ENCODE measurements around the gene CD70. TPM values are rescaled to one million over a fixed set of nuclear protein-coding genes. Genes with fewer than 3 reads are reported as not detected.
"Not testable (repeated sequence)": the region's sequence is repeated elsewhere in the genome, so short reads cannot be mapped to it uniquely, and the experiment has no call there.

Gene CD70
- total RNA-seq, 1 donor from 2014 or later, result not detected

DNA sequence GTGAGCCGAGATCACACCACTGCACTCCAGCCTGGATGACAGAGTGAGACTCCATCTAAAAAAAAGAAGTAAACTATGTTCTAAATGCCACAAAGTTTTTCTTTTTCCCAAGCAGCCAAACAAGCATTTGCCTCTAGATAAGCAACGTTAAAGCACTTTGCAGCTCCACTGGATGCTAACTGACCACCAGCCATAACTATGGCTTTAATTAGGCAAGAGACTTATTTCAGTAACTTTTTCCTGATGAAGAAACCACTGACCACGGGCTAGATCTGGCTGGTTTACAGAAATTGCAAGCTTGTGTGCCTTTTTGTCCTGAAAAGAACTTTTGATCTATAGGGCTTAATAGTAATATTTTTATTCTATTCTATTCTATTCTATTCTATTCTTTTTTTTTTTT is 22.1 kb downstream of the CD70 start:
- no peak for DNase-seq (ENCODE audit: low spot score, unreplicated experiment)
- Mint-ChIP-seq H3K9me3 (ENCODE audit: low read depth) (peaks cover 24% of the 10 kb centered on the region), H3K4me3 (ENCODE audit: low read depth) (no peak overlapping the region), H3K27ac (no peak overlapping the region), H3K4me1 (ENCODE audit: low read depth) (peaks cover 2% of the 10 kb centered on the region), H3K36me3 (ENCODE audit: insufficient read depth) (no peaks in the 10 kb centered on the region), H3K27me3 (no peaks in the 10 kb centered on the region)
- TF ChIP-seq, protein P1, sequence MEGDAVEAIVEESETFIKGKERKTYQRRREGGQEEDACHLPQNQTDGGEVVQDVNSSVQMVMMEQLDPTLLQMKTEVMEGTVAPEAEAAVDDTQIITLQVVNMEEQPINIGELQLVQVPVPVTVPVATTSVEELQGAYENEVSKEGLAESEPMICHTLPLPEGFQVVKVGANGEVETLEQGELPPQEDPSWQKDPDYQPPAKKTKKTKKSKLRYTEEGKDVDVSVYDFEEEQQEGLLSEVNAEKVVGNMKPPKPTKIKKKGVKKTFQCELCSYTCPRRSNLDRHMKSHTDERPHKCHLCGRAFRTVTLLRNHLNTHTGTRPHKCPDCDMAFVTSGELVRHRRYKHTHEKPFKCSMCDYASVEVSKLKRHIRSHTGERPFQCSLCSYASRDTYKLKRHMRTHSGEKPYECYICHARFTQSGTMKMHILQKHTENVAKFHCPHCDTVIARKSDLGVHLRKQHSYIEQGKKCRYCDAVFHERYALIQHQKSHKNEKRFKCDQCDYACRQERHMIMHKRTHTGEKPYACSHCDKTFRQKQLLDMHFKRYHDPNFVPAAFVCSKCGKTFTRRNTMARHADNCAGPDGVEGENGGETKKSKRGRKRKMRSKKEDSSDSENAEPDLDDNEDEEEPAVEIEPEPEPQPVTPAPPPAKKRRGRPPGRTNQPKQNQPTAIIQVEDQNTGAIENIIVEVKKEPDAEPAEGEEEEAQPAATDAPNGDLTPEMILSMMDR (IDR thresholded peaks at IDR 0.05; ENCODE audit: unreplicated experiment), result no peak

DNA sequence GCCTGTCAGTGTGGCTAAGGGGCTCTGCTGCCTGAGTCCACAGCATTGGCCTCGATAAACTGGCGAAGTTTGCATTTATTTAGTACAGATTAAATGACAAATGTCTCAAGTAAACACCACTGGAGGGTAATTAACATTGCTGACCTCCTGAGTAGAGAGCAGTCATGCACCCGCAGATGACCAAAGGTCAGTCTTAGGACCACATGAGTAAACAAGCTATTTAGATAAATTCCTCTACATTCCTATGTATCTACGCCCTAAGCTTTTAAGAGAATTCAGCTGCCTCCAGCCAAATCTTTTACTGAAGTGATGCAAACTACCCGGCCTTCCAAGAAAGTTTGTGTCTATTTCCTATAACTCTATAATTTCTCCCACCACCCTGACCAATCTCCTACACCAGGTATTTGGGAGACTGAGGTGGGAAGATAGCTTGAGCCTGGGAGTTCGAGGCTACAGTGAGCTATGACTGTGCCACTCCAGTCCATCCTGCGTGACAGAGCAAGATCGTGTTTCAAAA is 22.9 kb downstream of the CD70 start:
- TF ChIP-seq, protein P1 (IDR thresholded peaks at IDR 0.05; ENCODE audit: unreplicated experiment), result no peak
- Mint-ChIP-seq H3K27me3 (no peaks in the 10 kb centered on the region), H3K36me3 (ENCODE audit: insufficient read depth) (no peaks in the 10 kb centered on the region), H3K4me3 (ENCODE audit: low read depth) (no peak overlapping the region), H3K9me3 (ENCODE audit: low read depth) (peaks cover 24% of the 10 kb centered on the region), H3K4me1 (ENCODE audit: low read depth) (peaks cover 2% of the 10 kb centered on the region), H3K27ac (no peak overlapping the region)
- DNase-seq (ENCODE audit: low spot score, unreplicated experiment), result no peak

DNA sequence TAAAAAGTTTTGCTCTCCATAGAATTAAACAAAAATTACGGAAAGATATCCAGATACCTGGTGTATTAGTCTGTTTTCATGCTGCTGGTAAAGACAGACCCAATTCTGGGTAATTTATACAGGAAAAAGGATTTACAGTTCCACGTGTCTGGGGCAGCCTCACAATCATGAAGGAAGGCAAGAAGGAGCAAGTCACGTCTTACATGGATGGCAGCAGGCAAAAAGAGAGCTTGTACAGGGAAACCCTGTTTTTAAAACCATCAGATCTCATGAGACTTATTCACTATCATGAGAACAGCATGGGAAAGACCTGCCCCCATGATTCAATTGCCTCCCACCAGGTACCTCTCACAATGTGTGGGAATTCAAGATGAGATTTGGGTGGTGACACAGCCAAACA is 24.2 kb downstream of the CD70 start:
- H3K27ac Mint-ChIP-seq; H3K4me3 Mint-ChIP-seq (ENCODE audit: low read depth); DNase-seq (ENCODE audit: low spot score, unreplicated experiment); H3K36me3 Mint-ChIP-seq (ENCODE audit: insufficient read depth); H3K27me3 Mint-ChIP-seq; H3K4me1 Mint-ChIP-seq (ENCODE audit: low read depth): not testable (repeated sequence)
- H3K9me3 Mint-ChIP-seq (ENCODE audit: low read depth), result peaks cover 24% of the 10 kb centered on the region

DNA sequence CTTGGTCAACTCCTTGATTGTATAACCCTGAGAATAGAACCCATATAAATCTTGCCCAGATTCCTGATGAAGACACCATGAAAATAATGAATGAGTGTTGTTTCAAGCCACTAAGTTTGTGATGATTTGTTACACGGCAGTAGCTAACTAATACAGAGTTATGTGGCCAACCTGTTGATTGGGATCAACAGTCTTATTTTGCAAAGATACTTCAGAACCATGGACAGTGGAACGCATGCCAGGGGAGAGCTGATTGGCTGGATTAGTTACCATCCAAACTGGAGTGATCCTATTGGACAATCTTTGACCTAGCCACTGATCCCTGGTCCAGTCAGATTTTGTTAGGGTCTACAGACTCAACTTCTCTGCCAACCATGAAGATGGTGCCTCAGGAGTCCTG is 26.6 kb downstream of the CD70 start:
- DNase-seq (ENCODE audit: low spot score, unreplicated experiment), result no peak
- Mint-ChIP-seq H3K27me3 (peaks cover 9% of the 10 kb centered on the region), H3K27ac (no peak overlapping the region), H3K9me3 (ENCODE audit: low read depth) (peaks cover 19% of the 10 kb centered on the region), H3K36me3 (ENCODE audit: insufficient read depth) (no peaks in the 10 kb centered on the region), H3K4me3 (ENCODE audit: low read depth) (no peak overlapping the region), H3K4me1 (ENCODE audit: low read depth) (peaks cover 2% of the 10 kb centered on the region)
- TF ChIP-seq, protein P1 (IDR thresholded peaks at IDR 0.05; ENCODE audit: unreplicated experiment), result no peak

DNA sequence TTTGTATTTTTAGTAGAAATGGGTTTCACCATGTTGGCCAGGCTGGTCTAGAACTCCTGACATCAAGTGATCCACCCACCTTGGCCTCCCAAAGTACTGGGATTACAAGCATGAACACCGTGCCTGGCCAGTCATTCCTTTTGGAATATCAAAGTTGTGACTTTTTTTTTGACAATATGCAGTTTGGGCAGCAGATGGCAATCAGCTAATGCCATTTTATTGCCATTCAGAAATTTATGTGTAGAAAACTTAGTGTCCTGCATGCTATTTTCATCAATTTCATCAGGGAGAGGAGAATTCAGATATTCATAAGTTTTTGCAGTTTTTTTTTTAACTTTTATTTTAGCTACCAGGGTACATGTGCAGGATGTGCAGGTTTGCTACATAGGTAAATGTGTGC is 28.5 kb downstream of the CD70 start:
- DNase-seq (ENCODE audit: low spot score, unreplicated experiment); H3K4me3 Mint-ChIP-seq (ENCODE audit: low read depth); H3K4me1 Mint-ChIP-seq (ENCODE audit: low read depth); H3K27ac Mint-ChIP-seq; H3K36me3 Mint-ChIP-seq (ENCODE audit: insufficient read depth): not testable (repeated sequence)
- peaks cover 10% of the 10 kb centered on the region for H3K27me3 Mint-ChIP-seq
- H3K9me3 Mint-ChIP-seq (ENCODE audit: low read depth), result peaks cover 15% of the 10 kb centered on the region

DNA sequence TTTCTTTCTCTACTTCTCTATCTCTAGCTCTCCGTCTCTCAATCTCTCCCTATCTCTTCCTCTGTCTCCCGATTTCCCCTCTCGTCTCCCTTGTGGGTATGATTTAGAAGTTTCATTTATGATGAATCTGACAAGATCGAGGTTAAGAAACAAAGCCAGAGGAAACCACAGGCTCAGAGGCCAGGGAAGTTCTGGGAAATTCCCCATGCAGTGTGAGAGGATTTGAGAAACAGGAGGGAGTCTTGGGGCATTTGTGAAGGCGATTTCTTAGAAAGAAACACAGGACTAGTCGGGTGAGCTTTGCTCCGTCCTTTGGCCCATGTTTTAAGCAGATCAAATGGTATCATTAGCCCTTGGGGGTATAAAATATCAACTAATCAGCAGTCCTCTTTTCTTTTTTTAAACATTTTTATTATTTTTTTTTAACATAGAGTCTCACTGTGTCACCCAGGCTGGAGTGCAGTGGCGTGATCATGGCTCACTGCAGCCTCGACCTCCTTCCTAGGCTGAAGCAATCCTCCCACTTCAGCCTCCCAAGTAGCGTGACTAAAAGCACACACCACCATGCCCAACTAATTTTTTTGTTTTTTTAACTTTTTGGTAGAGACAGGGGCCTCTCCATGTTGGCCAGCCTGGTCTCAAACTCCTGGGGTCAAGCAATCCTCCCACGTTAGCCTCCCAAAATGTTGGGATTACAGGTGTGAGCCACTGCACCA is 34.3 kb downstream of the CD70 start:
- TF ChIP-seq, protein P1 (IDR thresholded peaks at IDR 0.05; ENCODE audit: unreplicated experiment), result no peak
- Mint-ChIP-seq H3K4me3 (ENCODE audit: low read depth) (no peak overlapping the region), H3K27ac (no peak overlapping the region), H3K27me3 (peaks cover 7% of the 10 kb centered on the region), H3K4me1 (ENCODE audit: low read depth) (no peaks in the 10 kb centered on the region), H3K9me3 (ENCODE audit: low read depth) (no peaks in the 10 kb centered on the region), H3K36me3 (ENCODE audit: insufficient read depth) (no peaks in the 10 kb centered on the region)
- DNase-seq (ENCODE audit: low spot score, unreplicated experiment), result no peak

Measured in progenitor cell of endocrine pancreas (in vitro differentiated cells).